Amygdala (tissue), 56 donors: ENCODE results near the gene GLRA3.
"Not testable (repeated sequence)": the region's sequence is repeated elsewhere in the genome, so short reads cannot be mapped to it uniquely, and the experiment has no call there.

Experiments
- DNase-seq, 56 donors: peaks; one replicate each; lab custom pipeline; 2025; lab: John Stamatoyannopoulos, UW

GLRA3 gene

GRCh38 chr4:174813292-174813691 is 15.8 kb downstream of the GLRA3 start:
- DNase-seq: peak in 4 of 56 donors; percentile 1 to 13 (median 2)

GRCh38 chr4:174810834-174811233 is 18.2 kb downstream of the GLRA3 start:
- no peak for DNase-seq

GRCh38 chr4:174808836-174809235 is 20.2 kb downstream of the GLRA3 start:
- DNase-seq: no peak

GRCh38 chr4:174808119-174808518 is 20.9 kb downstream of the GLRA3 start:
- no peak for DNase-seq

DNA sequence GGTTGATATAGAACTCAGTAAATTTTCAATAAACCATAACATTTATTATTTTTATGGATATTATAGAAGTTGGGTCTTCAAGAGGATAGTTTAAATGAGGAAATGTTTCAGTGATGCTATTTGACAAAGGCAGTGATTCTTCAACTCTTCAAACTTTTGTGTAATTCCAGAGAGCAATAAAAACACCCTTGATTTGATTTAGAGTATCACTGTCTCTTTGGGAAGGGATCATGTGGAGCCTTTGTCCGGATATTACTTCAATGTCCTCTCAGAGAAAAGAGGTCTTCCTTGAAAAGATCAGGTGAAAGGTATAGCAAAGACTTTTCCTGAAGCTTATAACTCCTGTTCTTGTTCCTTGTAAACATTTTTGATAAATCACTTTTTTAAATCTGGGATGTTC is 23.3 kb downstream of the GLRA3 start:
- no peak for DNase-seq

DNA sequence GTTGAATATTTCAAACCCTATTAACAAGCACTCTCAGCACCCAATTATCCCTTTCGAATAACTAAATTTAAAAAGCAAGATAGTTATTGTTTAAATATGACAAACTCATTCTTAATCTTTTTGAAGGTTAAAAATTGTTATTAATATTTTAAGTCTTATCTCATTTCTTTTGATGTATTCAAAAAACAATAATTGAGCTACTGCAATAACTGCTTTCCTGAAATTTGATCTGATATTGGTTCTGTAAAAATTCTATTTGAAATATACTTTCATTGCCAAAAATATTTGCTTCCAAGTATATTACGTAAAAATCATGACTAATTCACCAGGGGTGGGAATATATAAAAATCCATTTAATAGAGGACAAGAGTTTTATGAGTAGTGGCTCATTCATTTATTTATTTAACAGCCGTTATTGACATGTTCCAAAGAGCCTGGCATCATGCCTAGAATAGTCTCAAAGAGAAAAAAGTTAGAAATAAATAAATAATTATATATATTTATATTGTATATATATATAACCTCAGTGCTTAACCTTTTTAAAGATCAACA is 34.4 kb downstream of the GLRA3 start:
- no peak for DNase-seq

GRCh38 chr4:174789657-174790056 is 39.4 kb downstream of the GLRA3 start:
- no peak for DNase-seq

GRCh38 chr4:174778274-174778986 is 50.6 kb downstream of the GLRA3 start:
- DNase-seq: not testable (repeated sequence)

DNA sequence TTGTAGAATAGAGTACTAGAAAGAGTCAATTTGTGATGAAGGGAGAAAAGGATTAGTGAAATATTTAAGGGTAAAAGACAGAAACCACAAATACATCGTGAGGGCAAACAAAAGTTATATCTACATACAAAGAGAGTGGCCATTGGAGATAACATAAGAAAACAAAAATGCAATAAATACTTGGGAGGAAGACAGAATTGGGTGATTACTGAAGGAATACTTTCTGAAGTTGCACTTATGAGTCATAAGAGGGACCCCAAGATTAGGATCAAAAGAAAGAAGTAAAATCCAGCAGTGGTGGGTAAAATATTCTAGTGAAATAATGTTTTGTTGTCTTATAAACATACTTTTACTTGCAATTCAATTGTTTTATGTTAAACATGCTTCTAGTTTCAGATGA is 53.7 kb downstream of the GLRA3 start:
- DNase-seq: no peak

- DNase-seq: no peak
Observed at GRCh38 chr4:174764105-174764729, 64.8 kb downstream of the GLRA3 start.

DNA sequence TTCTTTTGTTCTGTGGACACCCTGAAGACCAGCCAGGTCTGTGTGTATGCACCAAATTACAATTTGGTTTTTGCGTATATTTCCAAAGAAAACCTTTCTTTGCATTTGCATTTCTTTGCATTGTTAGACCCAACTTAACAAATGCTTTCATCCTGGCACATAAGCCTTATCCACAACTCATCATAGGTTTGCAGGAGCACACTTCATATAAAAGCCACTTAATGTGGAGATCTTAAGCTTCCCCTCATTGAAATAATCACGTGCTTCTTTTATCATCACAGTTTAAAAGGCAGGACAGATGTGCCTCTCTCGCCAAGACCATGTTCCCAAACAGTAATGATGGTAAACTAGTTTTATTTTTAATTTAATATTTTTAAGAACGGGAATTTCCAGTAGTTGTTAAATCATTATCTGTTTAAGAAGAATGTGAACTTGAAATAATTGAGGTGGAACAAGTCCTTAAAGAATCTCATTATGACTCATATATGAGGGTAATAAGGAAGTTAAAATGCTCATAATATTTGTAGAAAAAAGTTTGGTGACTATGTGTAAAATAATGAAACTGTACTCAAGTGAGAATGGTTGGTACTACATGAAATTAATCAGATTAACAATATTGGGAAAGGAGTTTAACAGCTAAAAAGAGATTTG is 65.5 kb downstream of the GLRA3 start:
- DNase-seq: no peak

GRCh38 chr4:174761451-174761850 is 67.6 kb downstream of the GLRA3 start:
- DNase-seq: no peak

DNA sequence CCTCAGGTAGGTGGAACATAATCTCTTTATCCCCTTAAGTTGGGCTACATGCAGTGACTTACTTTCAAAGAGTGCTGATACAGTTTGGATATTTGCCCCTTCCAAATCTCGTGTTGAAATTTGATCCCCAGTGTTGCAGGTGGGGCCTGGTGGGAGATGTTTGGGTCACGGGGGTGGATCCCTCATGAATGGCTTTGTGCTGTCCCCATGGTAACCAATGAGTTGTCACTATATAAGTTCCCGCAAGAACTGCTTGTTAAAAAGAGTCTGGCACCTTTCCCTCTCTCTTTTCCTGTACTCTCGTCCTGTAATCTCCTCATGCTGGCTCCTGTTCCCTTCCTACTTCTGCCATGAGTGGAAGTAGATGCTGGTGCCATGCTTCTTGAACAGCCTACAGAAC is 71.3 kb downstream of the GLRA3 start:
- no peak for DNase-seq

DNA sequence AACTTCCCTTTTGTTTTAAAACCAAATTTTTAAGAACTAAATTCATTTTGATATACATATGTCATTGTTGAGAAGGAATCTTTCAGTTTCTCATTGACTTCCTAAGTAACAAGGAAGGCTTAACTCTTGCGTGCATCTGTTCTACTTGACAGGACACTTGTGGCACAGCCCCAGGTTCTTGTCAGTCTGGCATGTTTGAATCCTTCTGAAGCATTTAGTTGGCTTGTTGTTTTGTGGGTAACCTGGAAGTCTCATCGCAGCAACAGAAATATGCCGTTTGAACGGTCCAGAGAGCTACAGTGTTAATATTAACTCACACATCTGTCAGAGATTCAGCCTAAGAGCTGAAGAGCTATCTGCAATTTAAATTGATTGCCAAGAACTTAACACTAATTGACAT is 76.0 kb downstream of the GLRA3 start:
- no peak for DNase-seq

DNA sequence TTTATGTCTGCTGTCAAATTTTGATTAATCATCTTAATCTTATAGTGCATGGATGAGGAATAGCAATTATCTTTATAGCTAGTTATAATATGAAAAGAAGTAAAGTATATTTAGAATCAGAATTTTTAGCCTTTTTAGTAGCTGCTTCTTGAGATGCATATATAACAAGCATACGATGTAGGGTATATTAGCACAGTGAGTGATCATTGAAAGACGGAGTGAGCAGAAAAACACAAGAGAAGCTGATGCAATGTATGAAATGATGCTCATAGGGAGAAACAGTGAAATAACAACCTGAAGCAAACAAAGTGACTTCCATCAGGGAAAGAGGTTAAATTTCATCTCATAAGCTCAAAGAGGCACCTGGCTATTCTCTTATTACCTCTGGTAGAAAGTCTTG is 77.0 kb downstream of the GLRA3 start:
- DNase-seq: no peak

DNA sequence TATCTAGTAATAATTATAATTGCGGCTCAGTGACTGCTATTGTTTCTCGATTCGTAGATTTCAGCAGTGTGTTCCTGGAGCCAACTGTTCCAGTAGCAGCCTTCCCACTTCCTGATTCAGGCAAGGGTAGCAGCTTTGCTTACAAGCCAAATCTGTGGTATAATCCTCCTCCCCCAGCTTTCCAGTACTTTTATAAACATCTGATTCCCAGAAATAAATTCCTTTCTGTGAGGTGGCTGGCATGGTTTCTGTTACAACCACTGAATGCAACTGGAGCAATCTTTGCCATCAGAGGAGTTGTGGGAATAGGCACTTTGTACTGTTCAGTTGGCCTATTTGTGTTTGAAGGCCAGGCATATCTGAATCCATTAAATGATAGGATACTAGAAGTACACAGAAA is 80.0 kb downstream of the GLRA3 start:
- DNase-seq: peak in 6 of 56 donors; percentile 1 to 13 (median 2)

- DNase-seq: no peak
Observed at GRCh38 chr4:174746710-174747109, 82.3 kb downstream of the GLRA3 start.

DNA sequence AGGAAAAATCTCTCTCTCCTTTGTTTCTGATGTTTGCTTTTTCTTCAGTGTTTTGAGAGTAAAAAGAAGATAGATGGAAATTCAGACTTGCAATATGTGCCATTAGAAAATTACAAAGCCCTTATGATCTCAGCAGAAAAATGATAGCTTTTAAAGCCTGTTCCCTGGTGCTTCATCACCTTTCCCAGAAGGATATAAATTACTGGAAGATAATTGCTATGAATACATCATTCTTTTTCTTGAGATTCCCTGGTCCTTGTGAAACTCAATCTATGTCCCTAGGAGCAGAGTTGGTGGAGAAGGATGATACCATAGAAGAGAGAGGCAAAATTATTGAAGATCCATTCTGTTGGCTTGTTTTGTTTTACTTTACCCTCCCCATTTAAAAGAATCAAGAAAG is 86.5 kb downstream of the GLRA3 start:
- DNase-seq: no peak

DNA sequence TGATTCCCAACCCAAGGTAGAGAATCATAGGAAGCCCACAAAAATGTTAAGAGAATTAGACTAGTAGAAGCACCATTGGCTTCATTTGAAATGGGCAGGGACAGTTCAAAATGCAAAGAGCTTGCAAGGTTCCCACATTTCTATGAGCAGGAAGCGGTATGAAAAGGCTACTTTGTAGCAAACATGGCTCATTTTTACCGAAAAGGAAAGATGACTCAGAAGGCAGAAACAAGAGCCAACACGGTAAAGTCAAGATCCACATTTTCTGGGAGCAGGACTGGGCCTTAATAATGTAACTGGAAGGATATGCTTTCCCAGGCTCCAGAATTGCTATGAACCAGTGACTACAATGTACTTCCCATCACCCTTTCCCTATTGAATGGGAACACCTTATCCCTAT is 89.5 kb downstream of the GLRA3 start:
- no peak for DNase-seq

DNA sequence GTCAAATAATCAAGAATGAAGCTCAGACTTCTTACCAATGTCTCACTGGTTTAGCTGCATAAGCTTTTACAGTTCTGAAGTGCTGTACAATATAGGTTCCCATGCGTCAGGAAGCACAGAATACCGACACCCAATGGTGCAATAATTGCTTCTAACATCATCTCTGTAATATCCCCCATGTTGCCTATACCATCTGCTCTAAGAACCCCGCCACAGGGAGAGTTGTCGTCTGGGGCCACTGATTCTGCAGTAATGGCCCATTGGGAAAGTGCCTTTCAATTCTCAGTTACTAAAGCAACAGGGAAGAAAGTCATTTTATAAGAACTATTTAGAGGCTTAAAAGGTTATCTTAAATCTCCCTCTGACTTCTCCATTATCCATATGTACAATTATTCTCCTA is 94.9 kb downstream of the GLRA3 start:
- no peak for DNase-seq

- no peak for DNase-seq
Observed at GRCh38 chr4:174717828-174718227, 111.2 kb downstream of the GLRA3 start.
